Left kidney (tissue), 2 donors: ENCODE data around the gene FBXO4. TPM values are rescaled to one million over a fixed set of nuclear protein-coding genes. Genes with fewer than 3 reads are reported as not detected.
"Not testable (repeated sequence)": the region's sequence is repeated elsewhere in the genome, so short reads cannot be mapped to it uniquely, and the experiment has no call there.

Source experiments
- DNase-seq: peaks from one replicate; pipeline ENCODE4 v3.0.0-alpha.2; 2013
- polyA plus RNA-seq: library from polyadenylated mRNA; unstranded; fragments of 120-200 nt; gene quantifications from one replicate; pipeline ENCODE4 v1.2.1, GENCODE V29; 2013; ENCODE audit not compliant: insufficient read length

Gene FBXO4
- polyA plus RNA-seq, 1 donor = 18.8 TPM

- DNase-seq = peak; percentile 34
Observed at GRCh38 chr5:41980396-41980795, 55.3 kb downstream of the FBXO4 start.

- no peak for DNase-seq
Observed at GRCh38 chr5:41980870-41981269, 55.8 kb downstream of the FBXO4 start.

- not testable (repeated sequence) for DNase-seq
Observed at GRCh38 chr5:41982858-41983257, 57.8 kb downstream of the FBXO4 start.

GRCh38 chr5:41983284-41983683 lies 58.2 kb downstream of the FBXO4 start:
- DNase-seq = no peak

GRCh38 chr5:41985945-41986695 lies 61.0 kb downstream of the FBXO4 start:
- DNase-seq = no peak

Other genes starting within 250 kb of the FBXO4 start
- 65.2 TPM for gene OXCT1, start 54.9 kb upstream of the FBXO4 start, polyA plus RNA-seq
- 37.2 TPM for gene RIMOC1, start 20.9 kb upstream of the FBXO4 start, polyA plus RNA-seq